IMR-90 (cell line): ENCODE measurements around the gene EYS. TPM values are rescaled to one million over a fixed set of nuclear protein-coding genes. Genes with fewer than 3 reads are reported as not detected.

Experiments used
- ATAC-seq: fragments of 200-7000 bp; cut with Tn5 transposase; 2 replicates; pipeline ENCODE4 v1.9.1; 2020; ENCODE audit warnings: low read depth, mild to moderate bottlenecking, moderate library complexity
- BruUV-seq: library from RNA; stranded (reverse); fragments of 400-500 nt; replicated peaks from 2 replicates; lab custom pipeline; 2021; lab: Mats Ljungman, UMichigan
- CTCF ChIA-PET: fragments of 300-600 bp; formaldehyde crosslinking; extraction: SDS; loops from one replicate; lab custom pipeline; 2021; ENCODE audit warnings: antibody characterized with exemption; lab: Yijun Ruan, JAX
- POLR2A ChIA-PET: fragments of 300-600 bp; sonication (Branson Sonifier 250); formaldehyde crosslinking; loops from one replicate; lab custom pipeline; 2022; ENCODE audit warnings: antibody characterized with exemption; ENCODE audit not compliant: unreplicated experiment; lab: Charles Lee
- DNase-seq: peaks from one replicate; pipeline ENCODE4 v3.0.0; 2013
- H2AFZ ChIP-seq: replicated peaks from 2 replicates; pipeline ENCODE3; 2013; ENCODE audit warnings: low read length, mild to moderate bottlenecking; ENCODE audit not compliant: poor library complexity
- H2AK5ac ChIP-seq: 2 replicates; pipeline ENCODE4 v1.6.1; 2013; ENCODE audit warnings: low read depth, low read length, inconsistent platforms
- H2AK9ac ChIP-seq: replicated peaks from 2 replicates; pipeline ENCODE3; 2013; ENCODE audit warnings: mild to moderate bottlenecking, low read depth, low read length, moderate library complexity; ENCODE audit not compliant: poor library complexity
- H2BK120ac ChIP-seq: 2 replicates; pipeline ENCODE4 v1.6.1; 2013; ENCODE audit warnings: low read depth, low read length, inconsistent platforms
- H2BK15ac ChIP-seq: 3 replicates; pipeline ENCODE4 v1.6.1; 2013; ENCODE audit warnings: low read depth, low read length, inconsistent platforms
- H2BK20ac ChIP-seq: 2 replicates; pipeline ENCODE4 v1.6.1; 2013; ENCODE audit warnings: low read depth, mild to moderate bottlenecking, inconsistent platforms, low read length, moderate library complexity
- H2BK5ac ChIP-seq: 2 replicates; pipeline ENCODE4 v1.6.1; 2013; ENCODE audit warnings: mild to moderate bottlenecking, low read depth, low read length, inconsistent platforms; ENCODE audit not compliant: poor library complexity, severe bottlenecking
- H3K14ac ChIP-seq: replicated peaks from 2 replicates; pipeline ENCODE4 v1.6.1; 2013; ENCODE audit warnings: low read depth, low read length, inconsistent platforms
- H3K18ac ChIP-seq: 2 replicates; pipeline ENCODE4 v1.6.1; 2013; ENCODE audit warnings: low read depth, low read length, control low read depth
- H3K23ac ChIP-seq: 2 replicates; pipeline ENCODE4 v1.6.1; 2013; ENCODE audit warnings: low read depth, low read length, inconsistent platforms
- H3K27ac ChIP-seq: 2 replicates; pipeline ENCODE4 v1.5.1; 2013; ENCODE audit warnings: mild to moderate bottlenecking, control low read depth, low read length; ENCODE audit not compliant: insufficient read depth
- H3K27me3 ChIP-seq: 2 replicates; pipeline ENCODE4 v1.6.1; 2013; ENCODE audit warnings: low read length; ENCODE audit not compliant: control insufficient read depth, insufficient read depth
- H3K36me3 ChIP-seq: 2 replicates; pipeline ENCODE4 v1.6.1; 2013; ENCODE audit warnings: low read length, mixed read lengths; ENCODE audit not compliant: control insufficient read depth, insufficient read depth
- H3K4ac ChIP-seq: 2 replicates; pipeline ENCODE4 v1.6.1; 2013; ENCODE audit warnings: low read depth, low read length, inconsistent platforms
- H3K4me1 ChIP-seq: 2 replicates; pipeline ENCODE4 v1.6.1; 2013; ENCODE audit warnings: low read length, mixed read lengths; ENCODE audit not compliant: control insufficient read depth, insufficient read depth
- H3K4me2 ChIP-seq: 2 replicates; pipeline ENCODE4 v1.6.1; 2013; ENCODE audit warnings: low read depth, mild to moderate bottlenecking, control low read depth, low read length, moderate library complexity
- H3K4me3 ChIP-seq: 2 replicates; pipeline ENCODE4 v1.5.1; 2013; ENCODE audit warnings: low read depth, mild to moderate bottlenecking, control low read depth, low read length, moderate library complexity; ENCODE audit not compliant: insufficient read depth
- H3K56ac ChIP-seq: 2 replicates; pipeline ENCODE4 v1.6.1; 2013; ENCODE audit warnings: low read length, inconsistent platforms; ENCODE audit not compliant: insufficient read depth; ENCODE audit errors: extremely low read depth
- H3K79me1 ChIP-seq, 2 experiments: 2 replicates each; pipeline ENCODE4 v1.6.1; 2013; ENCODE audit warnings: low read length in 2 of 2, inconsistent platforms in 1 of 2, low read depth in 1 of 2
- H3K9ac ChIP-seq: 2 replicates; pipeline ENCODE4 v1.6.1; 2013; ENCODE audit warnings: low read depth, low read length, control low read depth
- H3K9me1 ChIP-seq: 2 replicates; pipeline ENCODE4 v1.6.1; 2013; ENCODE audit warnings: low read length, inconsistent platforms; ENCODE audit not compliant: insufficient read depth
- H3K9me3 ChIP-seq: 2 replicates; pipeline ENCODE4 v1.6.1; 2013; ENCODE audit warnings: low read length; ENCODE audit not compliant: control insufficient read depth, insufficient read depth
- H4K20me1 ChIP-seq: 2 replicates; pipeline ENCODE4 v1.6.1; 2013; ENCODE audit warnings: low read length, inconsistent platforms; ENCODE audit not compliant: insufficient read depth
- H4K5ac ChIP-seq: 2 replicates; pipeline ENCODE4 v1.6.1; 2013; ENCODE audit warnings: mild to moderate bottlenecking, low read depth, low read length, control low read depth
- H4K8ac ChIP-seq, 2 experiments: 2 replicates each; pipeline ENCODE4 v1.6.1; 2013; ENCODE audit warnings: low read depth in 2 of 2, low read length in 2 of 2, control low read depth in 1 of 2, inconsistent platforms in 1 of 2
- H4K91ac ChIP-seq: 2 replicates; pipeline ENCODE4 v1.6.1; 2013; ENCODE audit warnings: low read depth, low read length, inconsistent platforms; ENCODE audit not compliant: insufficient read depth
- BHLHE40 ChIP-seq: fragments of 150-350 bp; IDR thresholded peaks from 2 replicates; pipeline ENCODE4 v1.6.1; 2016; ENCODE audit warnings: mild to moderate bottlenecking, low read depth, low read length
- CEBPB ChIP-seq: IDR thresholded peaks from 2 replicates; pipeline ENCODE4 v1.6.1; 2012; ENCODE audit warnings: low read depth, low read length, improper control_type of control experiment
- CHD1 ChIP-seq: IDR thresholded peaks from 2 replicates; pipeline ENCODE4 v1.6.1; 2012; ENCODE audit warnings: low read depth, low read length, improper control_type of control experiment
- FOS ChIP-seq: fragments of 150-350 bp; IDR thresholded peaks from 2 replicates; pipeline ENCODE4 v1.6.1; 2016; ENCODE audit warnings: low read depth, low read length
- MAFK ChIP-seq: IDR thresholded peaks from 2 replicates; pipeline ENCODE4 v1.6.1; 2012; ENCODE audit warnings: low read depth, low read length, improper control_type of control experiment
- MAZ ChIP-seq: IDR thresholded peaks from 2 replicates; pipeline ENCODE4 v1.6.1; 2012; ENCODE audit warnings: low read depth, mild to moderate bottlenecking, low read length, improper control_type of control experiment, moderate library complexity, borderline replicate concordance
- MXI1 ChIP-seq: IDR thresholded peaks from 2 replicates; pipeline ENCODE4 v1.6.1; 2012; ENCODE audit warnings: low read depth, mild to moderate bottlenecking, low read length, moderate library complexity, borderline replicate concordance
- NFE2L2 ChIP-seq: fragments of 150-350 bp; IDR thresholded peaks from 2 replicates; pipeline ENCODE4 v1.6.1; 2016; ENCODE audit warnings: low read depth, mild to moderate bottlenecking, low read length
- RAD21 ChIP-seq: IDR thresholded peaks from 2 replicates; pipeline ENCODE4 v1.6.1; 2012; ENCODE audit warnings: low read length, improper control_type of control experiment
- RCOR1 ChIP-seq: IDR thresholded peaks from 2 replicates; pipeline ENCODE4 v1.6.1; 2012; ENCODE audit warnings: mild to moderate bottlenecking, low read length, improper control_type of control experiment; ENCODE audit not compliant: insufficient replicate concordance
- RFX5 ChIP-seq: IDR thresholded peaks from 2 replicates; pipeline ENCODE4 v1.8.0; 2012; ENCODE audit warnings: low read depth, mild to moderate bottlenecking, low read length, moderate library complexity
- SMC3 ChIP-seq: fragments of 150-350 bp; IDR thresholded peaks from 2 replicates; pipeline ENCODE4 v1.6.1; 2016; ENCODE audit warnings: low read depth, mild to moderate bottlenecking, antibody characterized with exemption, low read length, moderate library complexity
- USF2 ChIP-seq: fragments of 150-350 bp; IDR thresholded peaks from 2 replicates; pipeline ENCODE4 v1.6.1; 2017; ENCODE audit warnings: mild to moderate bottlenecking, antibody characterized with exemption, low read length, low read depth
- WGBS, 2 experiments: methylation state at CpG; one replicate each; pipeline versions ENCODE4 v1.1.5 to v1.1.7; 2013; ENCODE audit warnings: missing lambda C conversion rate in 2 of 2; ENCODE audit not compliant: insufficient read length in 1 of 2; ENCODE audit errors: extremely low coverage in 2 of 2; 5-methylcytosine and 5-hydroxymethylcytosine counted together
- dilution Hi-C: fragments of 300-500 bp; cut with HindIII; formaldehyde crosslinking; loops from one replicate; pipeline ENCODE4 v1.14.3; 2018; ENCODE audit warnings: low sequenced_read_pairs; ENCODE audit not compliant: unreplicated experiment
- in situ Hi-C: fragments of 300-500 bp; cut with MboI; formaldehyde crosslinking; loops from 3 replicates; pipeline ENCODE4 v1.14.3; 2019; ENCODE audit warnings: low sequenced_read_pairs, inconsistent platforms, mixed read lengths
- intact Hi-C: fragments of 100-400 bp; cut with micrococcal nuclease; formaldehyde crosslinking; loops from 2 replicates; pipeline ENCODE4 v1.10.0; 2022
- polyA plus RNA-seq, 3 experiments: library from polyadenylated mRNA; depleted of rRNA; stranded (reverse); fragments of >200 nt; gene quantifications; 2 replicates each; pipeline ENCODE4 v1.2.3, GENCODE V29; 2012; ENCODE audit warnings: low replicate concordance in 1 of 3
- total RNA-seq: library from RNA; depleted of rRNA; stranded (reverse); fragments of >200 nt; gene quantifications from 2 replicates; pipeline ENCODE4 v1.2.3, GENCODE V29; 2012
- TF ChIP-seq, protein P1 (sequence below): fragments of 150-350 bp; IDR thresholded peaks from 2 replicates; pipeline ENCODE4 v1.6.1; 2016; ENCODE audit warnings: low read depth, mild to moderate bottlenecking, low read length, moderate library complexity, borderline replicate concordance
- TF ChIP-seq, protein P2 (sequence below): conservative IDR thresholded peaks from 2 replicates; pipeline ENCODE4 v1.5.1; 2012; ENCODE audit warnings: mild to moderate bottlenecking, low read depth, low read length, improper control_type of control experiment

Gene EYS
- total and polyA plus RNA-seq, 2 of the 4 experiments (the other 2 are of a cell fraction) = under 0.01 TPM; not detected in 1

DNA sequence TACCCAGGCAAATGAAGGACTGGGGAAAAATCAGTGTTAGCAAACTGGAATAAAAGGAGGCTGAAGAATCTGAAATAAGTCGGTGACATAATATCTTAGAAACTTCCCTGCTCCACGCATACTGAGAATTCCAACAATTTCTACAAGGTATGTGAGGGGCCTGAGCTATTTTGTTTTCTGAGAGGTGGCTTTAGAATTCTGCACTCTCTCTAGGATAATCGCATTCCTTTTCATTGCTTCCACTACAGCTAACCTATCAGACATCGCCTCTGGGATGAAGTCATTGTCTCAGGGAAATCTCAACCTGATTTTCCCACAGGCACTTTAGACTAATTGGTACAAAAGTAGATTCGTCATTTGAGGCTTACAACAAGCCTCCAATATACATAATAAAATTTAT is 1330.6 kb downstream of the EYS start:
- Histone ChIP-seq H3K14ac (no peak overlapping the region), H3K4me3 (no peak overlapping the region), H4K5ac (no peak overlapping the region), H3K4ac (no peak overlapping the region), H4K8ac (no peak overlapping the region), H2AK5ac (no peak overlapping the region), H3K23ac (no peak overlapping the region), H2AFZ (no peak overlapping the region), H2AK9ac (no peak overlapping the region), H2BK15ac (no peak overlapping the region), H3K9me1 (no peaks in the 10 kb centered on the region), H4K20me1 (no peaks in the 10 kb centered on the region), H3K27ac (no peak overlapping the region), H3K4me2 (no peak overlapping the region), H2BK120ac (no peak overlapping the region), H2BK20ac (no peak overlapping the region), H3K9me3 (no peaks in the 10 kb centered on the region), H3K18ac (no peak overlapping the region), H3K4me1 (no peaks in the 10 kb centered on the region), H3K79me1 (no peaks in the 10 kb centered on the region), H4K91ac (no peak overlapping the region), H3K9ac (no peak overlapping the region), H2BK5ac (no peak overlapping the region), H3K27me3 (no peaks in the 10 kb centered on the region), H3K56ac (no peak overlapping the region), H3K36me3 (no peaks in the 10 kb centered on the region)
- WGBS, 2 experiments = no CpG with 5 or more reads among the region's 5 CpGs
- dilution Hi-C loops (no loop called here), in situ Hi-C loops (no loop called here), intact Hi-C loops (no loop called here)
- CTCF ChIA-PET = no interaction called here
- POLR2A ChIA-PET = no interaction called here
- TF ChIP-seq CHD1 (no peak), RCOR1 (no peak), BHLHE40 (no peak), RFX5 (no peak), USF2 (no peak), MXI1 (no peak), NFE2L2 (no peak), MAZ (no peak), CEBPB (no peak), MAFK (no peak), SMC3 (no peak), FOS (no peak), RAD21 (no peak)
- TF ChIP-seq, protein P1, sequence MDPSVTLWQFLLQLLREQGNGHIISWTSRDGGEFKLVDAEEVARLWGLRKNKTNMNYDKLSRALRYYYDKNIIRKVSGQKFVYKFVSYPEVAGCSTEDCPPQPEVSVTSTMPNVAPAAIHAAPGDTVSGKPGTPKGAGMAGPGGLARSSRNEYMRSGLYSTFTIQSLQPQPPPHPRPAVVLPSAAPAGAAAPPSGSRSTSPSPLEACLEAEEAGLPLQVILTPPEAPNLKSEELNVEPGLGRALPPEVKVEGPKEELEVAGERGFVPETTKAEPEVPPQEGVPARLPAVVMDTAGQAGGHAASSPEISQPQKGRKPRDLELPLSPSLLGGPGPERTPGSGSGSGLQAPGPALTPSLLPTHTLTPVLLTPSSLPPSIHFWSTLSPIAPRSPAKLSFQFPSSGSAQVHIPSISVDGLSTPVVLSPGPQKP = no peak
- TF ChIP-seq, protein P2, sequence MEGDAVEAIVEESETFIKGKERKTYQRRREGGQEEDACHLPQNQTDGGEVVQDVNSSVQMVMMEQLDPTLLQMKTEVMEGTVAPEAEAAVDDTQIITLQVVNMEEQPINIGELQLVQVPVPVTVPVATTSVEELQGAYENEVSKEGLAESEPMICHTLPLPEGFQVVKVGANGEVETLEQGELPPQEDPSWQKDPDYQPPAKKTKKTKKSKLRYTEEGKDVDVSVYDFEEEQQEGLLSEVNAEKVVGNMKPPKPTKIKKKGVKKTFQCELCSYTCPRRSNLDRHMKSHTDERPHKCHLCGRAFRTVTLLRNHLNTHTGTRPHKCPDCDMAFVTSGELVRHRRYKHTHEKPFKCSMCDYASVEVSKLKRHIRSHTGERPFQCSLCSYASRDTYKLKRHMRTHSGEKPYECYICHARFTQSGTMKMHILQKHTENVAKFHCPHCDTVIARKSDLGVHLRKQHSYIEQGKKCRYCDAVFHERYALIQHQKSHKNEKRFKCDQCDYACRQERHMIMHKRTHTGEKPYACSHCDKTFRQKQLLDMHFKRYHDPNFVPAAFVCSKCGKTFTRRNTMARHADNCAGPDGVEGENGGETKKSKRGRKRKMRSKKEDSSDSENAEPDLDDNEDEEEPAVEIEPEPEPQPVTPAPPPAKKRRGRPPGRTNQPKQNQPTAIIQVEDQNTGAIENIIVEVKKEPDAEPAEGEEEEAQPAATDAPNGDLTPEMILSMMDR = no peak
- no TSS peak for BruUV-seq
- ATAC-seq = no peak
- DNase-seq = no peak
